H9 (cell line): ENCODE data around the gene BRD9. TPM values are rescaled to one million over a fixed set of nuclear protein-coding genes. Genes with fewer than 3 reads are reported as not detected.

Source experiments
- DNase-seq: peaks from one replicate; pipeline ENCODE4 v3.0.0-alpha.2; 2017
- H2AFZ ChIP-seq: one replicate; pipeline ENCODE4 v1.6.1; 2013; ENCODE audit warnings: mild to moderate bottlenecking, low read length, control low read depth, moderate library complexity
- H2AK5ac ChIP-seq: 2 replicates; pipeline ENCODE4 v1.6.1; 2013; ENCODE audit warnings: low read length, control low read depth, mixed read lengths; ENCODE audit not compliant: insufficient read length
- H2BK120ac ChIP-seq: one replicate; pipeline ENCODE4 v1.6.1; 2013; ENCODE audit warnings: low read depth, mild to moderate bottlenecking, low read length, control low read depth, inconsistent platforms; ENCODE audit not compliant: poor library complexity, severe bottlenecking
- H2BK12ac ChIP-seq: 2 replicates; pipeline ENCODE4 v1.6.1; 2013; ENCODE audit warnings: low read length, control low read depth, mixed read lengths, low read depth; ENCODE audit not compliant: insufficient read length
- H2BK15ac ChIP-seq: 2 replicates; pipeline ENCODE4 v1.6.1; 2013; ENCODE audit warnings: low read depth, low read length, control low read depth
- H2BK20ac ChIP-seq: one replicate; pipeline ENCODE4 v1.6.1; 2013; ENCODE audit warnings: low read depth, mild to moderate bottlenecking, low read length, control low read depth, inconsistent platforms; ENCODE audit not compliant: poor library complexity, severe bottlenecking
- H2BK5ac ChIP-seq: 2 replicates; pipeline ENCODE4 v1.6.1; 2013; ENCODE audit warnings: low read length, control low read depth, mixed read lengths; ENCODE audit not compliant: insufficient read length
- H3K14ac ChIP-seq: 2 replicates; pipeline ENCODE4 v1.6.1; 2013; ENCODE audit warnings: low read length, control low read depth; ENCODE audit not compliant: insufficient read depth
- H3K18ac ChIP-seq: 2 replicates; pipeline ENCODE4 v1.6.1; 2013; ENCODE audit warnings: low read depth, mild to moderate bottlenecking, mixed read lengths, low read length, control low read depth; ENCODE audit not compliant: insufficient read length
- H3K23ac ChIP-seq: 2 replicates; pipeline ENCODE4 v1.6.1; 2013; ENCODE audit warnings: low read length, control low read depth, mixed read lengths, low read depth; ENCODE audit not compliant: insufficient read length
- H3K23me2 ChIP-seq: 2 replicates; pipeline ENCODE4 v1.6.1; 2013; ENCODE audit warnings: low read depth, mild to moderate bottlenecking, mixed read lengths, low read length, control low read depth; ENCODE audit not compliant: insufficient read length, poor library complexity, severe bottlenecking
- H3K27ac ChIP-seq: 2 replicates; pipeline ENCODE4 v1.5.1; 2013; ENCODE audit warnings: low read length, control low read depth, mixed read lengths, low read depth; ENCODE audit not compliant: insufficient read length
- H3K27me3 ChIP-seq: 2 replicates; pipeline ENCODE4 v1.6.1; 2013; ENCODE audit warnings: low read length, control low read depth, inconsistent platforms; ENCODE audit not compliant: insufficient read depth
- H3K4ac ChIP-seq: 2 replicates; pipeline ENCODE4 v1.6.1; 2013; ENCODE audit warnings: low read depth, mild to moderate bottlenecking, control low read depth, inconsistent platforms, low read length, moderate library complexity
- H3K4me1 ChIP-seq: 2 replicates; pipeline ENCODE4 v1.6.1; 2013; ENCODE audit warnings: low read length, control low read depth, inconsistent platforms; ENCODE audit not compliant: insufficient read depth
- H3K4me2 ChIP-seq: 2 replicates; pipeline ENCODE4 v1.6.1; 2013; ENCODE audit warnings: low read length, control low read depth, mixed read lengths; ENCODE audit not compliant: insufficient read length, insufficient read depth
- H3K56ac ChIP-seq: 2 replicates; pipeline ENCODE4 v1.6.1; 2013; ENCODE audit warnings: low read depth, mild to moderate bottlenecking, mixed read lengths, low read length, control low read depth; ENCODE audit not compliant: insufficient read length
- H3K79me1 ChIP-seq: 2 replicates; pipeline ENCODE4 v1.6.1; 2013; ENCODE audit warnings: low read depth, mild to moderate bottlenecking, moderate library complexity, low read length, control low read depth, inconsistent platforms; ENCODE audit not compliant: insufficient read depth, poor library complexity, severe bottlenecking
- H3K79me2 ChIP-seq: 2 replicates; pipeline ENCODE4 v1.6.1; 2013; ENCODE audit warnings: low read length, control low read depth, inconsistent platforms; ENCODE audit not compliant: insufficient read depth
- H3K9ac ChIP-seq: 2 replicates; pipeline ENCODE4 v1.6.1; 2013; ENCODE audit warnings: low read length, control low read depth, mixed read lengths; ENCODE audit not compliant: insufficient read length; ENCODE audit errors: extremely low read depth
- H3K9me3 ChIP-seq: one replicate; pipeline ENCODE4 v1.6.1; 2013; ENCODE audit warnings: low read depth, low read length, inconsistent platforms; ENCODE audit not compliant: control insufficient read depth
- H3T11ph ChIP-seq: one replicate; pipeline ENCODE4 v1.6.1; 2013; ENCODE audit warnings: mild to moderate bottlenecking, low read length, control low read depth, inconsistent platforms
- H4K20me1 ChIP-seq: one replicate; pipeline ENCODE4 v1.6.1; 2013; ENCODE audit not compliant: control insufficient read depth, insufficient read length, insufficient read depth
- H4K5ac ChIP-seq: 2 replicates; pipeline ENCODE4 v1.6.1; 2013; ENCODE audit warnings: low read depth, mild to moderate bottlenecking, mixed read lengths, low read length, control low read depth; ENCODE audit not compliant: insufficient read length
- H4K8ac ChIP-seq: replicated peaks from 2 replicates; pipeline ENCODE4 v1.6.1; 2013; ENCODE audit warnings: low read length, control low read depth, mixed read lengths, low read depth; ENCODE audit not compliant: insufficient read length
- H4K91ac ChIP-seq: 2 replicates; pipeline ENCODE4 v1.6.1; 2013; ENCODE audit warnings: low read depth, mild to moderate bottlenecking, moderate library complexity, mixed read lengths, low read length, control low read depth; ENCODE audit not compliant: insufficient read length
- H3K27ac Mint-ChIP-seq, 3 experiments: 2 replicates in 2 of 3; 3 replicates in 1 of 3; pipeline ENCODE4 v1.8.0; 2020 to 2021; ENCODE audit warnings: mixed read lengths in 3 of 3, mild to moderate bottlenecking in 1 of 3, moderate library complexity in 1 of 3
- H3K27me3 Mint-ChIP-seq: 2 replicates; pipeline ENCODE4 v1.8.0; 2021; ENCODE audit warnings: low read depth, mild to moderate bottlenecking, moderate library complexity, mixed read lengths
- H3K36me3 Mint-ChIP-seq, 3 experiments: 2 replicates in 2 of 3; 3 replicates in 1 of 3; pipeline ENCODE4 v1.8.0; 2020 to 2021; ENCODE audit warnings: low read depth in 3 of 3, mixed read lengths in 3 of 3; ENCODE audit not compliant: insufficient read depth in 1 of 3
- H3K4me1 Mint-ChIP-seq, 2 experiments: 2 replicates each; pipeline ENCODE4 v1.8.0; 2020; ENCODE audit warnings: mixed read lengths in 2 of 2
- H3K4me3 Mint-ChIP-seq, 2 experiments: 2 replicates in 1 of 2; 3 replicates in 1 of 2; pipeline ENCODE4 v1.8.0; 2020 to 2021; ENCODE audit warnings: mild to moderate bottlenecking in 2 of 2, mixed read lengths in 2 of 2, moderate library complexity in 1 of 2
- H3K9me3 Mint-ChIP-seq, 2 experiments: 2 replicates in 1 of 2; 3 replicates in 1 of 2; pipeline ENCODE4 v1.8.0; 2020; ENCODE audit warnings: mild to moderate bottlenecking in 2 of 2, mixed read lengths in 2 of 2, moderate library complexity in 1 of 2
- WGBS: extraction: QIAGEN DNeasy Blood & Tissue Kit; methylation state at CpG from one replicate; pipeline ENCODE4 v1.1.7; 2013; ENCODE audit warnings: missing lambda C conversion rate, low lambda C conversion rate, mixed read lengths; ENCODE audit not compliant: insufficient read length; ENCODE audit errors: extremely low coverage; 5-methylcytosine and 5-hydroxymethylcytosine counted together
- total RNA-seq: library from RNA; stranded (reverse); gene quantifications from 2 replicates; pipeline ENCODE4 v1.2.1, GENCODE V29; 2021
- TF ChIP-seq, protein P1 (sequence below): fragments of 200-600 bp; sonication (generic); conservative IDR thresholded peaks from 3 replicates; pipeline ENCODE4 v1.8.0; 2021; ENCODE audit warnings: antibody characterized with exemption, mild to moderate bottlenecking

The BRD9 gene
- total RNA-seq, 1 experiment from 2014 or later: 70.5 TPM

DNA sequence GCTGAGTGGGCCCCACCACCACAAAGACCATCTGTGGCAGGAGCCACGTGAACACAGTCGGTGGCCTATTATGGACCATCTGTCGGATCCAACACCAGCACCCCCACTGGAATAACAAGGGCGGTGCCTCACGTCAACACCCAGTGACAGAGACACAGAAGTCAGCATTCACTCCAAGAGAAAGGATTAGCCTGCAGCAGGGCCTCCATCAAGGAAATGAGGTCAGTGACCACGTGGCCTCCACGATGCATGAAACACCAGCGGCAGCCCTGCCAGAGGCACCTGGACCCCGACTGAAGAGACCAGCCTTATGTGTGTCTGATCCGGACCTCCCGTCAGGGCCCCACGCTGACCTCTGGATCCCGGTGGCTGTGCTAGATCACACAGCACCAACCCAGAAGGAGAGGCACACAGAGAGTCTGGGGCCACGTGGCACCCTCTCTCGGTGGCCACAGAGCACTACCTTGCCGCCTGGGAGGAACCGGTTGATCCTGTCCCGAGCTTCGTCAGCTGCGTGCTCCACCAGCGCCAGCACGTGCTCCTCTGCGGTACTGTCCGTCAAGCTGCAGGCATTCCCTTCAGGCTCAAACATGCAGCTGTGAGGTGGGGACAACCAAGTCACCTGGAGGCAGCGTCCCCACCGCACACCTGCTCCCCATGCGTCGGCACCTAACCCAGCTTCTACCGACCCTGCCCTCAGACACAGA, 9.0 kb downstream of the BRD9 start:
- no peak for DNase-seq
- H2BK5ac ChIP-seq: no peak overlapping the region
- H2AK5ac ChIP-seq: no peak overlapping the region
- Mint-ChIP-seq H3K4me1 (no peaks in the 10 kb centered on the region), H3K27ac (no peak overlapping the region), H3K4me3 (no peak overlapping the region), H3K36me3 (peaks cover 76 to 82% (median 80%) of the 10 kb centered on the region in 3 experiments), H3K27me3 (no peaks in the 10 kb centered on the region), H3K9me3 (no peaks in the 10 kb centered on the region; a peak in 2 of 5 replicates)
- H3K23ac ChIP-seq: no peak overlapping the region
- no peak overlapping the region for H2BK12ac ChIP-seq
- peaks cover 6% of the 10 kb centered on the region for H3K79me1 ChIP-seq
- H3K14ac ChIP-seq: no peak overlapping the region
- WGBS: no CpG with 5 or more reads among the region's 29 CpGs
- no peak overlapping the region for H4K8ac ChIP-seq
- H4K91ac ChIP-seq: no peak overlapping the region
- H3K18ac ChIP-seq: no peak overlapping the region
- H2AFZ ChIP-seq: no peak overlapping the region
- peaks cover 21% of the 10 kb centered on the region; the same call in 1 of the 2 replicates for H3K79me2 ChIP-seq
- no peak overlapping the region for H3K9ac ChIP-seq
- H4K20me1 ChIP-seq: peaks cover 5% of the 10 kb centered on the region
- no peak overlapping the region for H3K56ac ChIP-seq
- H2BK120ac ChIP-seq: no peak overlapping the region
- no peak overlapping the region for H3K27ac ChIP-seq
- no peak overlapping the region for H2BK15ac ChIP-seq
- no peak overlapping the region for H3T11ph ChIP-seq
- no peaks in the 10 kb centered on the region for H3K4me1 ChIP-seq
- no peaks in the 10 kb centered on the region for H3K23me2 ChIP-seq
- no peaks in the 10 kb centered on the region for H3K9me3 ChIP-seq
- no peak overlapping the region for H3K4me2 ChIP-seq
- no peaks in the 10 kb centered on the region for H3K27me3 ChIP-seq
- no peak overlapping the region for H4K5ac ChIP-seq
- no peak overlapping the region for H2BK20ac ChIP-seq
- no peak overlapping the region for H3K4ac ChIP-seq
- TF ChIP-seq, protein P1, sequence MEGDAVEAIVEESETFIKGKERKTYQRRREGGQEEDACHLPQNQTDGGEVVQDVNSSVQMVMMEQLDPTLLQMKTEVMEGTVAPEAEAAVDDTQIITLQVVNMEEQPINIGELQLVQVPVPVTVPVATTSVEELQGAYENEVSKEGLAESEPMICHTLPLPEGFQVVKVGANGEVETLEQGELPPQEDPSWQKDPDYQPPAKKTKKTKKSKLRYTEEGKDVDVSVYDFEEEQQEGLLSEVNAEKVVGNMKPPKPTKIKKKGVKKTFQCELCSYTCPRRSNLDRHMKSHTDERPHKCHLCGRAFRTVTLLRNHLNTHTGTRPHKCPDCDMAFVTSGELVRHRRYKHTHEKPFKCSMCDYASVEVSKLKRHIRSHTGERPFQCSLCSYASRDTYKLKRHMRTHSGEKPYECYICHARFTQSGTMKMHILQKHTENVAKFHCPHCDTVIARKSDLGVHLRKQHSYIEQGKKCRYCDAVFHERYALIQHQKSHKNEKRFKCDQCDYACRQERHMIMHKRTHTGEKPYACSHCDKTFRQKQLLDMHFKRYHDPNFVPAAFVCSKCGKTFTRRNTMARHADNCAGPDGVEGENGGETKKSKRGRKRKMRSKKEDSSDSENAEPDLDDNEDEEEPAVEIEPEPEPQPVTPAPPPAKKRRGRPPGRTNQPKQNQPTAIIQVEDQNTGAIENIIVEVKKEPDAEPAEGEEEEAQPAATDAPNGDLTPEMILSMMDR: no peak
